PC-3 (cell line): Measurements from ENCODE around the gene TMEM184B. TPM values are rescaled to one million over a fixed set of nuclear protein-coding genes. Genes with fewer than 3 reads are reported as not detected.

ENCODE experiments used
- ATAC-seq: fragments of 200-7000 bp; cut with Tn5 transposase; 2 replicates; pipeline ENCODE4 v1.9.1; 2020; ENCODE audit warnings: mild to moderate bottlenecking, moderate library complexity
- BruUV-seq: library from RNA; stranded (reverse); fragments of 400-500 nt; replicated peaks from 2 replicates; lab custom pipeline; 2021; lab: Mats Ljungman, UMichigan
- CTCF ChIA-PET: fragments of 300-600 bp; sonication (Branson Sonifier 250); formaldehyde crosslinking; loops from one replicate; lab custom pipeline; 2022; ENCODE audit warnings: antibody characterized with exemption; lab: Charles Lee
- POLR2A ChIA-PET: fragments of 300-600 bp; sonication (Branson Sonifier 250); formaldehyde crosslinking; loops from one replicate; lab custom pipeline; 2022; ENCODE audit warnings: antibody characterized with exemption; ENCODE audit not compliant: unreplicated experiment; lab: Charles Lee
- DNase-seq: peaks from one replicate; pipeline ENCODE4 v3.0.0-alpha.2; 2015
- H2AFZ ChIP-seq: fragments of 300-600 bp; sonication (generic); 2 replicates; pipeline ENCODE4 v1.6.0; 2016; ENCODE audit warnings: antibody characterized with exemption, low read length
- H3F3A ChIP-seq: fragments of 300-600 bp; sonication (generic); one replicate; pipeline ENCODE4 v1.6.0; 2017; ENCODE audit warnings: antibody characterized with exemption, low read length, control low read depth, mild to moderate bottlenecking; ENCODE audit not compliant: unreplicated experiment
- H3K27ac ChIP-seq: fragments of 300-600 bp; sonication (generic); 2 replicates; pipeline ENCODE4 v1.5.1; 2016; ENCODE audit warnings: mild to moderate bottlenecking, low read length
- H3K27me3 ChIP-seq: fragments of 300-600 bp; sonication (generic); 2 replicates; pipeline ENCODE4 v1.6.1; 2016; ENCODE audit warnings: low read length, mixed read lengths
- H3K36me3 ChIP-seq: fragments of 300-600 bp; sonication (generic); 2 replicates; pipeline ENCODE4 v1.6.1; 2016; ENCODE audit warnings: low read depth, mixed run types, low read length, mixed read lengths
- H3K4me1 ChIP-seq: fragments of 300-600 bp; sonication (generic); 2 replicates; pipeline ENCODE4 v1.5.1; 2016; ENCODE audit warnings: low read length; ENCODE audit not compliant: insufficient read depth
- H3K4me2 ChIP-seq: fragments of 300-600 bp; sonication (generic); 2 replicates; pipeline ENCODE4 v1.6.0; 2016; ENCODE audit warnings: low read length
- H3K4me3 ChIP-seq: fragments of 300-600 bp; sonication (generic); 2 replicates; pipeline ENCODE4 v1.5.1; 2016; ENCODE audit warnings: mild to moderate bottlenecking, low read length, mixed read lengths
- H3K79me2 ChIP-seq: fragments of 300-600 bp; sonication (generic); 2 replicates; pipeline ENCODE4 v1.6.1; 2017; ENCODE audit warnings: low read length, mixed read lengths
- H3K9ac ChIP-seq: fragments of 300-600 bp; sonication (generic); 2 replicates; pipeline ENCODE4 v1.6.0; 2016; ENCODE audit warnings: mild to moderate bottlenecking, low read length
- H3K9me2 ChIP-seq: fragments of 300-600 bp; sonication (generic); replicated peaks from 2 replicates; pipeline ENCODE4 v1.6.1; 2016; ENCODE audit warnings: mixed run types, low read length, mixed read lengths
- H3K9me3 ChIP-seq: fragments of 300-600 bp; sonication (generic); 2 replicates; pipeline ENCODE4 v1.6.1; 2016; ENCODE audit warnings: low read length, mixed read lengths
- H4K20me1 ChIP-seq: fragments of 300-600 bp; sonication (generic); 2 replicates; pipeline ENCODE4 v1.6.1; 2016; ENCODE audit warnings: low read length, mixed read lengths
- CTCF ChIP-seq: fragments of 300-600 bp; sonication (generic); conservative IDR thresholded peaks from 2 replicates; pipeline ENCODE4 v1.5.1; 2017; ENCODE audit warnings: antibody characterized with exemption, low read depth, mild to moderate bottlenecking, low read length
- EZH2 ChIP-seq: fragments of 300-600 bp; sonication (generic); IDR thresholded peaks from one replicate; pipeline ENCODE4 v1.6.1; 2017; ENCODE audit warnings: antibody characterized with exemption, mild to moderate bottlenecking, low read length; ENCODE audit not compliant: unreplicated experiment
- EZH2phosphoT487 ChIP-seq: fragments of 300-600 bp; sonication (generic); IDR thresholded peaks from 2 replicates; pipeline ENCODE4 v1.6.1; 2018; ENCODE audit warnings: mild to moderate bottlenecking, antibody characterized with exemption, low read length, borderline replicate concordance
- intact Hi-C: fragments of 100-400 bp; cut with micrococcal nuclease; formaldehyde crosslinking; loops from 2 replicates; pipeline ENCODE4 v1.9.0; 2023
- total RNA-seq: library from RNA; depleted of rRNA; stranded (reverse); fragments of >200 nt; gene quantifications from 2 replicates; pipeline ENCODE4 v1.2.3, GENCODE V29; 2014

Gene TMEM184B
- total RNA-seq, 1 experiment from 2014 or later, result 37.5 TPM

GRCh38 chr22:38213319-38213989 lies 59.4 kb downstream of the TMEM184B start:
- intact Hi-C loops, result loop anchor here (10.0 kb wide), 1 partner anchor 99 kb away; the partner anchor contains the start of gene BAIAP2L2
- BruUV-seq, result no TSS peak
- CTCF ChIA-PET, result no interaction called here
- H3K27me3 ChIP-seq, result no peaks in the 10 kb centered on the region
- H3K9me3 ChIP-seq, result no peaks in the 10 kb centered on the region
- H3K9ac ChIP-seq, result no peak overlapping the region
- no peak overlapping the region for H3K27ac ChIP-seq
- H3F3A ChIP-seq, result no peaks in the 10 kb centered on the region
- no peaks in the 10 kb centered on the region for H3K9me2 ChIP-seq
- H2AFZ ChIP-seq, result no peak overlapping the region
- peaks cover 20% of the 10 kb centered on the region; the same call in 1 of the 2 replicates for H4K20me1 ChIP-seq
- ATAC-seq (no peak), DNase-seq (no peak)
- peaks cover 38% of the 10 kb centered on the region for H3K79me2 ChIP-seq
- no peak overlapping the region for H3K4me3 ChIP-seq
- TF ChIP-seq EZH2 (no peak), CTCF (no peak), EZH2phosphoT487 (no peak)
- peaks cover 9% of the 10 kb centered on the region for H3K4me1 ChIP-seq
- peaks cover 10% of the 10 kb centered on the region for H3K36me3 ChIP-seq
- no peak overlapping the region for H3K4me2 ChIP-seq
- POLR2A ChIA-PET, result no interaction called here

GRCh38 chr22:38212442-38212841 lies 60.4 kb downstream of the TMEM184B start:
- H2AFZ ChIP-seq, result no peak overlapping the region
- DNase-seq, result no peak
- no peaks in the 10 kb centered on the region for H3K9me3 ChIP-seq
- H3K9me2 ChIP-seq, result no peaks in the 10 kb centered on the region
- H3K27ac ChIP-seq, result no peak overlapping the region
- ChIA-PET POLR2A (no interaction called here), CTCF (no interaction called here)
- H3K27me3 ChIP-seq, result no peaks in the 10 kb centered on the region
- peaks cover 30% of the 10 kb centered on the region; the same call in 1 of the 2 replicates for H4K20me1 ChIP-seq
- no TSS peak for BruUV-seq
- peaks cover 13% of the 10 kb centered on the region for H3K36me3 ChIP-seq
- H3K4me1 ChIP-seq, result no peaks in the 10 kb centered on the region
- TF ChIP-seq CTCF, result no peak
- TF ChIP-seq EZH2, result no peak
- TF ChIP-seq EZH2phosphoT487, result no peak
- H3K4me2 ChIP-seq, result no peak overlapping the region
- peaks cover 48% of the 10 kb centered on the region for H3K79me2 ChIP-seq
- no peak overlapping the region for H3K9ac ChIP-seq
- no peaks in the 10 kb centered on the region for H3F3A ChIP-seq
- intact Hi-C loops, result loop anchor here (10.0 kb wide), 1 partner anchor 98 kb away; the partner anchor contains the start of gene BAIAP2L2
- no peak overlapping the region for H3K4me3 ChIP-seq
- ATAC-seq, result no peak

GRCh38 chr22:38211556-38211955 lies 61.3 kb downstream of the TMEM184B start:
- Histone ChIP-seq H2AFZ (no peak overlapping the region), H3K79me2 (peaks cover 53% of the 10 kb centered on the region), H4K20me1 (peaks cover 32% of the 10 kb centered on the region; the same call in 1 of the 2 replicates), H3F3A (no peaks in the 10 kb centered on the region), H3K4me3 (no peak overlapping the region), H3K4me2 (no peak overlapping the region), H3K9me2 (no peaks in the 10 kb centered on the region), H3K9ac (no peak overlapping the region), H3K36me3 (peaks cover 13% of the 10 kb centered on the region), H3K4me1 (no peaks in the 10 kb centered on the region), H3K9me3 (no peaks in the 10 kb centered on the region), H3K27me3 (no peaks in the 10 kb centered on the region), H3K27ac (no peak overlapping the region)
- no TSS peak for BruUV-seq
- DNase-seq (no peak), ATAC-seq (no peak)
- ChIA-PET POLR2A (no interaction called here), CTCF (no interaction called here)
- intact Hi-C loops, result loop anchor here (10.0 kb wide), 1 partner anchor 97 kb away; the partner anchor contains the start of gene BAIAP2L2
- TF ChIP-seq EZH2 (no peak), CTCF (no peak)
